Colonic mucosa (tissue), 4 donors: ENCODE measurements around the gene NTM. TPM values are rescaled to one million over a fixed set of nuclear protein-coding genes. Genes with fewer than 3 reads are reported as not detected.
"Not testable (repeated sequence)": the region's sequence is repeated elsewhere in the genome, so short reads cannot be mapped to it uniquely, and the experiment has no call there.

Source experiments
- DNase-seq: peaks from one replicate; pipeline ENCODE4 v3.0.0-alpha.2; 2020
- H3K27ac ChIP-seq: fragments of 200-600 bp; one replicate; pipeline ENCODE4 v1.8.0; 2021
- H3K27me3 ChIP-seq: fragments of 200-600 bp; one replicate; pipeline ENCODE4 v1.8.0; 2021
- H3K36me3 ChIP-seq: fragments of 200-600 bp; one replicate; pipeline ENCODE4 v1.8.0; 2021
- H3K4me1 ChIP-seq: fragments of 200-600 bp; one replicate; pipeline ENCODE4 v1.8.0; 2021; ENCODE audit warnings: mild to moderate bottlenecking
- H3K4me3 ChIP-seq: fragments of 200-600 bp; one replicate; pipeline ENCODE4 v1.8.0; 2021
- H3K9ac ChIP-seq, 2 donors: one replicate each; pipeline ENCODE4 v1.7.0; 2013; ENCODE audit warnings: control low read depth in 2 of 2, low read depth in 2 of 2, low read length in 2 of 2
- H3K9me3 ChIP-seq: fragments of 200-600 bp; one replicate; pipeline ENCODE4 v1.8.0; 2021
- CTCF ChIP-seq: fragments of 200-600 bp; IDR thresholded peaks from one replicate; pipeline ENCODE4 v1.8.0; 2022; ENCODE audit warnings: antibody characterized with exemption, mild to moderate bottlenecking
- intact Hi-C: fragments of 100-400 bp; cut with DNase I; formaldehyde crosslinking; loops from one replicate; pipeline ENCODE4 v1.14.1; 2022
- total RNA-seq, 2 donors: library from RNA; stranded (reverse); fragmentation: NEBNext Ultra II Directional in 1 of 2; extraction: Animal tissue kit (Norgen Biotek cat#: 25700) in 1 of 2; gene quantifications; one replicate each; pipeline ENCODE4 v1.2.1, GENCODE V29; 2021
- donor health status: healthy.
- donor health status: DM: no; HTN: no; CAD: no.
- donor health status: DM: no; HTN: no; CAD: no.

The NTM gene
- total RNA-seq, 2 donors from 2014 or later: 1.6 to 2.8 TPM

GRCh38 chr11:131675121-131675888 lies 304.9 kb downstream of the NTM start:
- H3K4me3 ChIP-seq: no peak overlapping the region
- TF ChIP-seq CTCF: no peak
- intact Hi-C loops: loop anchor here (10.0 kb wide), 1 partner anchor 431 kb away; no protein-coding TSS in a partner anchor
- DNase-seq: no peak
- no peaks in the 10 kb centered on the region for H3K36me3 ChIP-seq
- no peaks in the 10 kb centered on the region for H3K9me3 ChIP-seq
- H3K27ac ChIP-seq: no peak overlapping the region
- no peaks in the 10 kb centered on the region for H3K4me1 ChIP-seq
- H3K27me3 ChIP-seq: no peaks in the 10 kb centered on the region
- H3K9ac ChIP-seq: no peak overlapping the region

DNA sequence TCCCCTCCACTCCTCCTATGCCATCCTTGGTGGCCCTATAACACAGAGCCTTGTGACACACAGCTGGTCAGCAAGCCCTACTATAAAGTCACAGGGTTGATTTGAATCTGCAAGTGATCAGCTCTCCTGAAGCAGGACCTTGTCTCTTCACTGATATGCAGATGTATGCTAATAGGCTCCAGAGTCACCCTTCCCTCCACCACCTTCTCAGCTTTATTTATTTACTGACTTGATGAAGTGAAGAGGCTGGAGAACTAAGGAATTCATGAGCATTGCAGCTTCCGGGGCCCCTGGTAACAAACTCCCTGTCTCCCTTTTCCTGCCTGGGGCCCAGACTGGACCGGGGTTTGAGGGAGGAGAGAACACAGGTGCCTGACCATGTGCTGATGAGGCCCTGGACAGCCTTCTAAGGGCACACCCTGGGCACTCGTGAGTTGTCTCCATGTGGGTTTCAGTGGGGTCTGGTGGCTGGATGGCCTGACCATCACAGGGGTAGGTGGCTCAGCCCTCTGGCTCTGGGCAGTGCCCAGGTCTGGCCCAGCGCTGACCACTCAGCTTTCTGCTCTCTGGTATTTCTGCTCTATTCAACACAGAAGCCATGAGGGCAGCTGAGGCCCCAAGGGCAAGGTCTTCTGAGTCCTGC lies 307.5 kb downstream of the NTM start:
- Histone ChIP-seq H3K4me3 (no peak overlapping the region), H3K27ac (no peak overlapping the region), H3K4me1 (no peaks in the 10 kb centered on the region), H3K27me3 (no peaks in the 10 kb centered on the region), H3K9ac (no peak overlapping the region), H3K36me3 (no peaks in the 10 kb centered on the region), H3K9me3 (no peaks in the 10 kb centered on the region)
- no peak for DNase-seq
- no peak for TF ChIP-seq CTCF
- intact Hi-C loops: loop anchor here (10.0 kb wide), 1 partner anchor 433 kb away; no protein-coding TSS in a partner anchor

DNA sequence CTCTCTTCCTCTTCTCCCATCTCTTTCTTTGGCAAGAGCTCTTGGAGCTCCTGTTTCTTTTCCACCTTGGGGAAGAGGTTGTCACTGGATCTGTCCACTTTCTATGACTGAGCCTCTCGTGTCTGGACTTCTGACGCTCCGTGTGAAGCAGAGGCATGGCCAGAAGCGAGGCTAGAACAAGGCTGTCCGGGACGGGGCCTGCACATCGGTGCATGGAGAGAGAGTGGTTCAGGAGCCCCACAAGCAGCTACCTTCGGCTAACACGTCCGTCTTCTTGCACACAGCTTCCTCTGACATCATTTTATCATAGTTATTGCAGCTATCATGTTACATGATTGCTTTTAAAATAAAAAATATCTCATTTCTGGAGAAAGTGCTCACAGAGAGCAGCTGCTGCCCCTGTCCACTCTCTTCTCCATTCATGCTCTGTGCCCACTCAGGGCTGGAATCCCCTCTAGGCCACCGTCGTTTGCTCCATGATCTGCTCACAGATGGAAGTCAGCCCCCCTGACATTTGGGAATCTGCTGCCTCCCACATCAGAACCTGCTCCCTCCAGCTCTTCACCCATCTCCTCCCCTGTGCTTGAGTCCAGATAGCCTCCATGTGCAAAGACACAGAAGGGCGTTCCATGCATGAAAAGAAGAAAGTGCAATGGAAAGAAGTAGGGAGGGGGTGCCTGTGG lies 308.4 kb downstream of the NTM start:
- no peak for TF ChIP-seq CTCF
- intact Hi-C loops: loop anchor here (10.0 kb wide), 1 partner anchor 434 kb away; no protein-coding TSS in a partner anchor
- Histone ChIP-seq H3K27ac (no peak overlapping the region), H3K9ac (no peak overlapping the region), H3K4me1 (no peaks in the 10 kb centered on the region), H3K9me3 (no peaks in the 10 kb centered on the region), H3K4me3 (no peak overlapping the region), H3K36me3 (no peaks in the 10 kb centered on the region), H3K27me3 (no peaks in the 10 kb centered on the region)
- DNase-seq: no peak

DNA sequence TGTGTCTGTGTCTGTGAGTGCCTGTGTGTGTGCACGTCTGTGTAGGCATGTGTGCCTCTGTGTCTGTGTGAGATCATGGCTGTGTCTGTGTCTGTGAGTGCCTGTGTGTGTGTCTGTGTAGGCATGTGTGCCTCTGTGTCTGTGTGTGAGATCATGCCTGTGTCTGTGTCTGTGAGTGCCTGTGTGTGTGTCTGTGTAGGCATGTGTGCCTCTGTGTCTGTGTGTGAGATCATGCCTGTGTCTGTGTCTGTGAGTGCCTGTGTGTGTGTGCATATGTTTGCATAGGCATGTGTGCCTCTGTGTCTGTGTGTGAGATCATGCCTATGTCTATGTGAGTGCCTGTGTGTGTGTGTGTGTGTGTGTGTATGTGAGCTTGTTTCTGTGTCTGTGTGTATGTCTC lies 310.0 kb downstream of the NTM start:
- H3K4me3 ChIP-seq, H3K36me3 ChIP-seq, DNase-seq, H3K9ac ChIP-seq, H3K4me1 ChIP-seq, H3K27ac ChIP-seq, H3K27me3 ChIP-seq, H3K9me3 ChIP-seq, intact Hi-C loops: not testable (repeated sequence)

DNA sequence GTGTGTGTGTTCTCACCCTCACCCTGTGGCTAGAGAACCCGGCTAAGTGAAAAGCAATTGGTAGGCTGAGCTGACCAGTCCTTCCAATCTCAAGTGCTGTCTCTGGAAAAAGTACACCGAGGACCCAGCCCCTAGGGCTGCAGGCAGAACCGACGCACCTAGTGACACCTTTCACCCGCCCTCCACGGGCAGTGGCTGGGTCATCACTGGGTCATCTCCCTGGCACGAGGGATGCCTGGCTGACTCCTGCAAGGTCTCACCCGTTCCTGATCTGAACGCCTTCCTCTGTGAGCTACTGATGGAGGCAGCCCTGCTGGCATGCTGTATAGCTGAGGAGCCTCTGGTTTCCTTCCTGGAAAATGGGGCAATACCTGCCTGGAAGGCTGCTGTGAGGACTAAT lies 311.5 kb downstream of the NTM start:
- no peak for DNase-seq
- no peak overlapping the region for H3K4me3 ChIP-seq
- H3K9ac ChIP-seq: no peak overlapping the region
- no peak for TF ChIP-seq CTCF
- no peaks in the 10 kb centered on the region for H3K27me3 ChIP-seq
- intact Hi-C loops: no loop called here
- no peaks in the 10 kb centered on the region for H3K4me1 ChIP-seq
- no peak overlapping the region for H3K27ac ChIP-seq
- no peaks in the 10 kb centered on the region for H3K9me3 ChIP-seq
- H3K36me3 ChIP-seq: no peaks in the 10 kb centered on the region
